Left cardiac atrium (tissue), 4 donors: ENCODE data around the gene PPFIA4. TPM values are rescaled to one million over a fixed set of nuclear protein-coding genes. Genes with fewer than 3 reads are reported as not detected.
A peak's percentile ranks its signal among the peaks of the same experiment; 100 is the strongest.

Source experiments
- ATAC-seq, 2 donors: fragments of 200-7000 bp; cut with Tn5 transposase; one replicate each; pipeline ENCODE4 v1.9.1; 2020; ENCODE audit warnings: mild to moderate bottlenecking in 2 of 2, moderate library complexity in 2 of 2
- DNase-seq: peaks from one replicate; pipeline ENCODE4 v3.0.0-alpha.2; 2020
- intact Hi-C, 2 donors: fragments of 100-400 bp; cut with DNase I; formaldehyde crosslinking; loops; one replicate each; pipeline versions ENCODE4 v1.14.1 to v1.15.1; 2022 to 2023
- total RNA-seq, 2 donors: library from RNA; stranded (reverse); fragmentation: NEBNext Ultra II Directional; extraction: Animal tissue kit (Norgen Biotek cat#: 25700); gene quantifications; one replicate each; pipeline ENCODE4 v1.2.1, GENCODE V29; 2021
- donor health status: DM: no; HTN: yes; CAD: no.
- donor health status: DM: no; HTN: yes; CAD: no; lungs with severe emphysema.
- donor health status: DM: yes; HTN: yes; CAD: no.
- donor health status: Dilated cardiomyopathy.

The PPFIA4 gene
- total RNA-seq, 2 donors from 2014 or later, result 16.0 to 16.3 TPM

- DNase-seq, result no peak
- ATAC-seq, result no peak
- intact Hi-C loops, result no loop called here
Measured at GRCh38 chr1:203049576-203050180, 23.4 kb downstream of the PPFIA4 start.

- ATAC-seq (no peak), DNase-seq (no peak)
- intact Hi-C loops, result no loop called here
Measured at GRCh38 chr1:203050826-203051225, 24.5 kb downstream of the PPFIA4 start.

DNA sequence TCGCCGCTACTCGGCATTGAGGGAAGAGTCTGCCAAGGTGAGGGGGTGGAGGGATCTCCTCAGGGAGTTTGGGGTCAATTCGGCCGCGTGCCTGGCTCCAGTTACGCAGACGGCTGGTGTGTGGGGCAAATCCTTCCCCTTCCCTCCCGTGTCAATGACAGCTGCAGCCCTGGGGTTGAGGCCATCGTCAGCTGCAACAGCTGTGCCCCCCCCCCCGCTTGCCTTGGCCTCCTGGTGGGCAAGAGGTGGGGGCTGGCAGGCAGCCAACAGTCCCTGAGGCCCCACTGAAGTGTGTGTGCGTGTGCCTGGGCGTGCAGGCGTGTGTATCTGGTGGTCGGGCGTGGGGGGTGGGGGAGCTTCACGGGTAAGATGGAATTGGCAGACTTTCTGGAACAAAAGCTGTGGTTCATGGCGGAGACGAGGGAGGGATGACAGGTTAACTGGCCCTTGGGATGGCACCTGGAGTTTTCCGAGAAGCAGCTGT is 25.6 kb downstream of the PPFIA4 start:
- ATAC-seq (no peak), DNase-seq (no peak)
- intact Hi-C loops, result no loop called here

GRCh38 chr1:203052601-203053000 is 26.3 kb downstream of the PPFIA4 start:
- intact Hi-C loops, result no loop called here
- DNase-seq, result no peak
- no peak for ATAC-seq

GRCh38 chr1:203054184-203054583 is 27.9 kb downstream of the PPFIA4 start:
- DNase-seq, result no peak
- intact Hi-C loops, result no loop called here
- ATAC-seq, result no peak

GRCh38 chr1:203054642-203055041 is 28.4 kb downstream of the PPFIA4 start:
- intact Hi-C loops, result loop anchor here in 1 of 2 donors (5.0 kb wide), 1 partner anchor 48 kb away; no protein-coding TSS in a partner anchor
- ATAC-seq, result no peak
- no peak for DNase-seq

GRCh38 chr1:203055161-203055799 is 29.0 kb downstream of the PPFIA4 start:
- ATAC-seq, result no peak
- DNase-seq, result no peak
- intact Hi-C loops, result loop anchor here in 1 of 2 donors (5.0 kb wide), 1 partner anchor 47 kb away; no protein-coding TSS in a partner anchor

- ATAC-seq (no peak), DNase-seq (no peak)
- intact Hi-C loops, result loop anchor here in 1 of 2 donors (5.0 kb wide), 1 partner anchor 46 kb away; no protein-coding TSS in a partner anchor
Measured at GRCh38 chr1:203056012-203056411, 29.7 kb downstream of the PPFIA4 start.

DNA sequence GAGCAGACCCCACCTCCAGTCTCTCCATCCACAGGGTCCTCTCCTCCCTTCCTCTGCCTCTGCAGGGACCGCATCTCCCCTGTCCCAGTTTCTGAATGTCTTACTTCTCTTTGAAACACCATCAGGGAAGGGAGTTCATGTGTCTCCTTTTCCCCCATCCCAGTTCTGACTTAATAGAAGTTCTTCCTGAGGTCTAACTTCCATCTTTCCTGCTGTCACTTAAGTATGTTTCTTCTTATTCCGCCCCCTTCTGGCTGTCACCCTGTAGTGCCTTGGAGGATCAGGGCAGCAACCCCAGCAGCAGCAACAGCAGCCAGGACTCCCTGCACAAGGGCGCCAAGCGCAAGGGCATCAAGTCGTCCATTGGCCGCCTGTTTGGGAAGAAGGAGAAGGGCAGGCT is 30.2 kb downstream of the PPFIA4 start:
- intact Hi-C loops, result loop anchor here in 1 of 2 donors (5.0 kb wide), 1 partner anchor 46 kb away; no protein-coding TSS in a partner anchor
- DNase-seq (no peak), ATAC-seq (no peak)

DNA sequence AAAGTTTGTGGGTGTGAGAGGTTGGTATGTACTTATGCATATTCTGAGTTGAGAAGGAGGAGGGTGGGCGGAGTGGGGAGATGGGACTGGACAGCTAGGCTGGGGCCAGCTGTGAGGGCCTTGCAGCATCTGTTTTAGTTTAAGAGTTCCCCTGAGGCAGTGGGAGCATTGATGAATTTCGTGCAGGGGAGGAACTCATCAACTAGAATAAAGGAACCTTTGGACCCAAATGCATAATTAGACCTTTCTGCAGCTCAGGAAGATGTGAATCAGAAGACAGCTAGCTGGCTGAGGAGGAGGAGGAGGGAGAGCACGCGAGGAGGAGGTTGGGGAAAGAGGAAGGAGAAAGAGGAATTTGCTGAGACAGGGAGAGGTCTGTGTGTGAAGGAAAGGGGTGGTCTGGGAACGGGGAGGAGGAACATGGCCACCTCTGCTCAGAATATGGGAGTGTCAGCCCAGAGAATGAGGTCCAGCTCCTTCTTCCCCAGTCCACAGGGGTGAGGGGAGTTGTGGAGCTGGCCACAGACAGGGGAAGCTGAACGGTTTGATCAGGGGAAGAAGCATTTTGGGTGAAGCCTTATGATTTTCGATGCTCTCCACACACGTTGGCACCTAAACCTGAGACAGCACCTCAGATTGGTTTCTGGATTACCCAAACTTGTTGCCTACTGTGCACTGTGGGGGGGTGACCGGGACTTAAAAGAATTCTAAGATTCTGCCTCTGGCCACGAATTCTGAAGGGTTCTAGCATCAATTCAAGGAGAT is 31.8 kb downstream of the PPFIA4 start:
- ATAC-seq (peak in 1 of 2 donors; percentile 31), DNase-seq (no peak)
- intact Hi-C loops, result loop anchor here in 1 of 2 donors (5.0 kb wide), 1 partner anchor 44 kb away; no protein-coding TSS in a partner anchor

DNA sequence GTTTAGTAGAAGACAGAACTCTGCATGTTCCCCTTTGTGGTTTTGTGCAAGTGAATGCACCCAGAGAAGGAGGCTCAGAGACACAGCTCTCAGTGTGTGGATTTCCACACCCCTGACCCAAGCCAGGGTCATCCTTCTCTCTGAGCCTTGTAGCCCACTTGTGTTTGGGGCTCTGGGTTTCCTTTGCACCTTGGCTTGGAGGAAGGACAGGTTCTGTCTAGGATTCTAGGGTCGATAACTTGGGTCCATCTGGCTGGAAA is 32.3 kb downstream of the PPFIA4 start:
- DNase-seq (no peak), ATAC-seq (peak in 1 of 2 donors; percentile 31)
- intact Hi-C loops, result loop anchor here in 1 of 2 donors (5.0 kb wide), 1 partner anchor 44 kb away; no protein-coding TSS in a partner anchor

GRCh38 chr1:203059485-203059884 is 33.2 kb downstream of the PPFIA4 start:
- DNase-seq (no peak), ATAC-seq (peak in 1 of 2 donors; percentile 29)
- intact Hi-C loops, result loop anchor here in 1 of 2 donors (5.0 kb wide), 1 partner anchor 43 kb away; no protein-coding TSS in a partner anchor

GRCh38 chr1:203060115-203060514 is 33.8 kb downstream of the PPFIA4 start:
- intact Hi-C loops, result no loop called here
- ATAC-seq (no peak), DNase-seq (no peak)

DNA sequence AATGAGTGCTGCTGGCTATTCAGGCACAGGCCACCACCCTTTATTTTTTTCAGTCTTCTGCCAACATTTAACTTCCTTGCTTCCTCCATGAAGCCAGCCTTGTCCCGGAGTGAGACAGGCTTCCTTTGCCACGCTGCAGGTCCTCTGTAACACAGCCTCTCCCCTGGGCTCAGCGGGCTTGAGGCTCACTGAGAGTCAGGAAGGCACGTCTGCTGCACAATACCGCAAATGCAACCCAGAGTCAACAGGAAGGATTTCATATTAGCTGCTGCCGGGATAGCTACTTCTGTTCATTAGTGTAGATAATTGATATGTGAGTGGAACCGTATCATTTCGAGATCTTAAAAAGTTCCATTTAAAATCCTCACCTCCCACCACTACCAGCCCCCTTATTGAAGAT is 37.0 kb downstream of the PPFIA4 start:
- ATAC-seq, result no peak
- DNase-seq, result no peak
- intact Hi-C loops, result no loop called here

DNA sequence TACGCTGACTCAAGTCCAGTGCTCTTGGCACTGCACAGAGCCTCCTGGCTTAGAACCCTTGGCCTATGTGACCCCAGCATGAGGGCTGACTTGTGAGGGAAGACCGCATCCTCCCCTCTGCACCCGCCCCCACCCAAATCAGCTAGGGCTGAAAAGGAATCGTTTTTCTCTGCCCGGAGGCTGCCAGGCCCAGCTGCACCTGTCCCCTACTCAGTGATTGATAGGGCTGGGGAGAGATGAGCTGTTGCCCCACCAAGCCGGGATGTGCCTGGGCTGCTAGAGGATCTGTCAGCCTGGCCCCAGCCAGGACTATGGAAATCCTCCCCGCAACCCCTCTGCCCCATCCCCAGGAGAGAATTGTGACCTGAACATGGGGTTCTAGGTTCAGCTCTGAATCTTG is 38.9 kb downstream of the PPFIA4 start:
- no peak for DNase-seq
- ATAC-seq, result no peak
- intact Hi-C loops, result no loop called here

DNA sequence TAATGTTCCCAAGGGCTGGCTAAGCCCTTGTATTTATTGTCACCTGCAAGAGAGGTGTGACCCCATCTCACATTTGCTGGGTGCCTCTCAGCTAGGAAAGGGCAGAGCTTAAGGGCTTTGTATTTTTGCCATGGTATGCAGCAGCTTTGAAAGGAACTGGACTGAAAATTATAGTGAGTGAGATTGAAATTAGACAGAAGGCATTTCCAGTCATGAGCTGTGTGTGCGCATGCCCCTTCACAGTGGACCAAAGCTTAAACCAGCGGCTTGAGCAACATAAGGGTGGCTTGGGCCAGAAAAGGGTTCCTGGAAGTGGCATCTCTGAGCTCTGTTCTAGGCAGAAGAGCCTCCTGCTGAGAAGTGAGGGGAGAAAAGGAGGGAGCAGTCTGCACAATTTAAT is 39.7 kb downstream of the PPFIA4 start:
- ATAC-seq, result peak in 1 of 2 donors; percentile 64

DNA sequence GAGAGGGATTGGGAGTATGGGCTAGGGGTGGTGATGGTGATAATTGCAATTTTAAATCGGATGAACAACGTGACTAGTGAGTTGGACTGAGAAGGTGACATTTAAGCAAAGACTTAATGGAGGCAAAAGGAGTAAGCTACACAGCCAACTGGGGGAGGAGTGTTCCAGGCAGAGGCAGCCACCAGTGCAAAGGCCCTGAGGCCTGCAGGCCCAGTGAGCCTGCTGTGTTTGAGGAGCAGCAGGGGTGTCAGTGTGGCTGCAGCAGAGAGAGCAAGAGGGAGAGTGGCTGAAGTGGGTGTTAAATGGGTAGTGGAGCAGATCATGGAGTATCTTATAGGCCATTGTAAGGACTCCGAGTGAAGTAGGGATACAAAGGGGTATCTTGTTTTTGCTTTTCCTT is 40.7 kb downstream of the PPFIA4 start:
- DNase-seq (no peak), ATAC-seq (no peak)
- intact Hi-C loops, result no loop called here

More for the DNA sequence above, 39.7 kb downstream of the PPFIA4 start:
- intact Hi-C loops, result no loop called here
- DNase-seq, result no peak

DNA sequence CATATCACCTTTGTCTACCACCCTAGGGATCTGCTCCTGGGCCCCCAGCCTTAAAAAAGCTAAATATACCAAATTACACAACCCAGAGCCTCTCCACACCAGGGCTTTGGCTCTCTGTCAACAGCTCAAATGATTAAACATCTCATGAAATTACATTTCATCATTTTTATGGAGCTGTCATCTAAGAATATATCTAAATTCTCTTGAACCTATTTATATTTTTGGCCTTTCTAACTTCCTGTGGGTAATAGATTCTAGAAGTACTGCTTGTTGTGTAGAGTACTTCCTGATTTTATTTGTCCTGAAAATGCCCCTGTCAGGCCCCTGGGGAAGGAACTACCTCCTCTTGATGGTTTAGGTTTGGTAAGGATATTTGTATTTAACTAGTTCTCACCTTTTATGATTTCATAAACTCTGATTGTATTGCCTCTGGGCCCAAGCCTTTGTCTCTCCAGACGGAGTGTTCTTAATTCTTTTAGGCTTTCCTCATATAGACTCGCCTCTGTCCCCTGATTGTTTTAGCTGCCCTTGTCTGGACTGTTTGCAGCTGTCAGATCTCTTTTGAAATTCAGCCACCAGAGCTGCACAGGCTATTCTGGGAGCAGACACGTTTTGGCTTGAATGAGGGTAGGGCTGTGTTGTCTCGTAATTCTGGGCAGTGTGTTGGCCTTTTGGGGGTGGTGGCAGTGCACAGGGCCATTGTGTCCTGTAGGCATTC is 42.9 kb downstream of the PPFIA4 start:
- intact Hi-C loops, result no loop called here
- peak; percentile 68 to 92 for ATAC-seq
- no peak for DNase-seq

DNA sequence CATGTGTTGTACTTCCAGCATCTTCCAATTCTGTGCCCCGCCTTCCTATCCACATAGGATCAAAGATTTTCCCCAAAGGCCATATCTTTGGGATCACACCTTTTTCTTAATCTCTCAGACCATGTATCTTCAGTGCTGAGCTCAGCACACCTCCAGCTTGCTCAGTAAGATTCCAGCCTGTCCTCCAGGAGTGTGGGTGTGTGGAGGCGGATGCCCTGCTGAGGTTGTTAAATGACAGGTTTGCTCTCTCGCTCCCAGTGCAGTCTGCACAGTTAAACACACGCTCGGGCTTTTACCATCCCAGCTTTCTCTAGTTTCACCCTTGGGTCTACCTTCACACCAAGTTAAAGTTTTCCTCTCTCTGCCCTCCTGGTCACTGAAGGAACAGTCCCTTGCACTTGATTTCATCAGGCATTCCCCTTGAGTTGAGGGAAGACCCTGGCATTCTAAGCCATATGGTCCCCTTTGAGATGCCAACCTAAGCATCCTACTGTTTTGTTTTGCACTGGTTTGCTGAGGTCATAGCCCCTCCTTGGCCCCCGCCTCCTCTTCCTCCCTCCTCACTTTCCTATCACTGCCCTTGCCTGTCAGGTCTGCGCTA is 45.8 kb downstream of the PPFIA4 start:
- intact Hi-C loops, result no loop called here
- DNase-seq, result no peak
- no peak for ATAC-seq
